ENCODE results near the gene SEC61A2.

GRCh38 chr10:12158111-12158510, 28.6 kb downstream of the SEC61A2 start:
- TF ChIP-seq, protein P1, sequence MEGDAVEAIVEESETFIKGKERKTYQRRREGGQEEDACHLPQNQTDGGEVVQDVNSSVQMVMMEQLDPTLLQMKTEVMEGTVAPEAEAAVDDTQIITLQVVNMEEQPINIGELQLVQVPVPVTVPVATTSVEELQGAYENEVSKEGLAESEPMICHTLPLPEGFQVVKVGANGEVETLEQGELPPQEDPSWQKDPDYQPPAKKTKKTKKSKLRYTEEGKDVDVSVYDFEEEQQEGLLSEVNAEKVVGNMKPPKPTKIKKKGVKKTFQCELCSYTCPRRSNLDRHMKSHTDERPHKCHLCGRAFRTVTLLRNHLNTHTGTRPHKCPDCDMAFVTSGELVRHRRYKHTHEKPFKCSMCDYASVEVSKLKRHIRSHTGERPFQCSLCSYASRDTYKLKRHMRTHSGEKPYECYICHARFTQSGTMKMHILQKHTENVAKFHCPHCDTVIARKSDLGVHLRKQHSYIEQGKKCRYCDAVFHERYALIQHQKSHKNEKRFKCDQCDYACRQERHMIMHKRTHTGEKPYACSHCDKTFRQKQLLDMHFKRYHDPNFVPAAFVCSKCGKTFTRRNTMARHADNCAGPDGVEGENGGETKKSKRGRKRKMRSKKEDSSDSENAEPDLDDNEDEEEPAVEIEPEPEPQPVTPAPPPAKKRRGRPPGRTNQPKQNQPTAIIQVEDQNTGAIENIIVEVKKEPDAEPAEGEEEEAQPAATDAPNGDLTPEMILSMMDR (conservative IDR thresholded peaks at IDR 0.05) = no peak
- no peak for TF ChIP-seq EZH2 (IDR thresholded peaks at IDR 0.05; ENCODE audit: low read depth)
